Measurements from ENCODE around the gene SBK3. TPM values are rescaled to one million over a fixed set of nuclear protein-coding genes. Genes with fewer than 3 reads are reported as not detected.

Gene SBK3
- total and polyA plus RNA-seq, 10 of the 15 experiments (the other 5 are each of a cell fraction or from before 2014, with no cell fraction given) = not detected

DNA sequence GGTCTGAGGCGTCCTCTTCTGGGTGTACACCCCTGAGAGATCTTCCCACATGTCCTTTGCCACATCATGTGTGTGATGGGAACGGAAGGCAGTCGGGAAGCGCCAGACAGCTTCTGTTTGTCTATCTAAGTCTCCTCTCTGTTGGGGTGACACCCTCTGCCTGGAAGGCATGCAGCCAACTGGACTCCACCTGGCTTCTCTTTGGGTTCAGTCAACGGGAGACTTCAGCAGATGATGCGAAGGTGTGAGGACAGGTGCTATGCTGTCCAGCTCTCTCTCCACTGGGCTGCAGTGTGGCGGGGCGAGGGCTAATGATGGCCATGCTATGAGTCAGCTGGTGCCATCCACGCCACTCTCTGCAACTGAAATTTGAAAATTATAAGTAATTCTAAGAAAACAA is 14.3 kb upstream of the SBK3 start:
- Histone ChIP-seq H3K36me3 (ENCODE audit: control insufficient read depth in 2 of 2, insufficient read depth in 2 of 2, low read length in 1 of 2) (no peaks in the 10 kb centered on the region), H3K27me3 (replicated peaks in 1 of 2; ENCODE audit: control insufficient read depth in 2 of 2, insufficient read depth in 2 of 2, low read length in 1 of 2) (no peaks in the 10 kb centered on the region), H3K9ac (ENCODE audit: control insufficient read depth, insufficient read depth, low read length) (no peak overlapping the region), H3K9me3 (replicated peaks; ENCODE audit: control insufficient read depth, insufficient read depth, low read length) (no peaks in the 10 kb centered on the region), H3K4me1 (ENCODE audit: control insufficient read depth, insufficient read depth, low read length) (no peaks in the 10 kb centered on the region), H3K4me3 (no peak overlapping the region), H4K20me1 (ENCODE audit: control insufficient read depth, insufficient read depth) (no peaks in the 10 kb centered on the region), H3K79me2 (ENCODE audit: control insufficient read depth, insufficient read depth, low read length) (no peaks in the 10 kb centered on the region), H3K4me2 (ENCODE audit: control insufficient read depth, insufficient read depth) (no peak overlapping the region), H2AFZ (ENCODE audit: control insufficient read depth, low read depth, low read length) (no peak overlapping the region), H3K27ac (ENCODE audit: control insufficient read depth, insufficient read depth) (no peak overlapping the region)
- CTCF ChIA-PET = no interaction called here
- FAIRE-seq = no peak
- TF ChIP-seq STAT1 (conservative IDR thresholded peaks at IDR 0.05) = no peak
- RAD21 ChIA-PET (ENCODE audit: unreplicated experiment) = no interaction called here
- DNase-seq (ENCODE audit: low read depth, low spot score) = no peak
- no peak for ATAC-seq
- SMC1A ChIA-PET (ENCODE audit: uncharacterized antibody, unreplicated experiment) = no interaction called here
- POLR2A ChIA-PET = no interaction called here
- intact Hi-C loops (cut with micrococcal nuclease; ENCODE audit: unreplicated experiment) = no loop called here
- BruUV-seq (replicated peaks) = no TSS peak
- in situ Hi-C loops (cut with MboI) = no loop called here
- WGBS (ENCODE audit: insufficient coverage, insufficient replicate concordance, low lambda C conversion rate, missing lambda C conversion rate) = 47% methylated on average over 9 of the region's 9 CpGs

DNA sequence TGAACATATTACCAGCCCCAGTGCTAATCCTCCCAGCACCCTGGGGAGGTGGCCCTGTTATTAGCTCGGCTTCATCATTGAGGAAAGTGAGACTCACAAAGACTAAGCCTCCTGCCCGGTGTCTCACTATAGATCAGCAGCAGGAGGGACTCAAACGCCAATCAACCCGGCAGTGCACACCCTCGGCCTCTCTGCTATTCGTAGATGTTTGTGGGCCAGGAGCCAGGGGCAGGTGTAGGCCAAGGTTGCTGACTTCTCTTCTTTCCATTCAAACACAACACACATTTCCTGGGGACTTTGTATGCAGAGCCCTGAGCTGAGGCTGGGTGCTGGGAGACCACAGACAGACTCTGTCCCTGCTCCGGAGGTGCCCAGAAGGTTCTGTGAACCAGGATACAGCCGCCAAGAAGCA is 9.4 kb upstream of the SBK3 start:
- no peaks in the 10 kb centered on the region for H3K79me2 ChIP-seq (ENCODE audit: control insufficient read depth, insufficient read depth, low read length)
- H2AFZ ChIP-seq (ENCODE audit: control insufficient read depth, low read depth, low read length) = no peak overlapping the region
- ATAC-seq = no peak
- FAIRE-seq = no peak
- H3K27me3 ChIP-seq (replicated peaks in 1 of 2; ENCODE audit: control insufficient read depth in 2 of 2, insufficient read depth in 2 of 2, low read length in 1 of 2) = peaks cover 0 to 5% of the 10 kb centered on the region in 2 experiments; a peak in 2 of 4 replicates
- ChIA-PET SMC1A (ENCODE audit: uncharacterized antibody, unreplicated experiment) (no interaction called here), CTCF (no interaction called here), RAD21 (ENCODE audit: unreplicated experiment) (no interaction called here), POLR2A (interaction anchor here (0.6 kb wide), 1 partner anchor 70 kb away, joined by 4 read pairs; the partner anchor contains the start of gene ZNF784)
- 38% methylated on average over 8 of the region's 8 CpGs for whole genome bisulfite sequencing (ENCODE audit: insufficient coverage, insufficient replicate concordance, low lambda C conversion rate, missing lambda C conversion rate)
- no peak for DNase-seq (ENCODE audit: low read depth, low spot score)
- H3K4me2 ChIP-seq (ENCODE audit: control insufficient read depth, insufficient read depth) = no peak overlapping the region
- no TSS peak for BruUV-seq (replicated peaks)
- in situ Hi-C loops (cut with MboI) (no loop called here), intact Hi-C loops (cut with micrococcal nuclease; ENCODE audit: unreplicated experiment) (no loop called here)
- H3K27ac ChIP-seq (ENCODE audit: control insufficient read depth, insufficient read depth) = no peak overlapping the region
- no peak overlapping the region for H3K9ac ChIP-seq (ENCODE audit: control insufficient read depth, insufficient read depth, low read length)
- no peak overlapping the region for H3K4me3 ChIP-seq
- H3K4me1 ChIP-seq (ENCODE audit: control insufficient read depth, insufficient read depth, low read length) = no peaks in the 10 kb centered on the region
- H3K36me3 ChIP-seq (ENCODE audit: control insufficient read depth in 2 of 2, insufficient read depth in 2 of 2, low read length in 1 of 2) = no peaks in the 10 kb centered on the region
- TF ChIP-seq ZZZ3 (IDR thresholded peaks at IDR 0.05; ENCODE audit: control insufficient read depth, insufficient read length, low read depth) (no peak), BRCA1 (IDR thresholded peaks at IDR 0.05; ENCODE audit: low read depth, low read length) (no peak)
- TF ChIP-seq, protein P1, sequence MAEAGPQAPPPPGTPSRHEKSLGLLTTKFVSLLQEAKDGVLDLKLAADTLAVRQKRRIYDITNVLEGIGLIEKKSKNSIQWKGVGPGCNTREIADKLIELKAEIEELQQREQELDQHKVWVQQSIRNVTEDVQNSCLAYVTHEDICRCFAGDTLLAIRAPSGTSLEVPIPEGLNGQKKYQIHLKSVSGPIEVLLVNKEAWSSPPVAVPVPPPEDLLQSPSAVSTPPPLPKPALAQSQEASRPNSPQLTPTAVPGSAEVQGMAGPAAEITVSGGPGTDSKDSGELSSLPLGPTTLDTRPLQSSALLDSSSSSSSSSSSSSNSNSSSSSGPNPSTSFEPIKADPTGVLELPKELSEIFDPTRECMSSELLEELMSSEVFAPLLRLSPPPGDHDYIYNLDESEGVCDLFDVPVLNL (IDR thresholded peaks at IDR 0.05; ENCODE audit: low read depth, low read length) = no peak
- H4K20me1 ChIP-seq (ENCODE audit: control insufficient read depth, insufficient read depth) = no peaks in the 10 kb centered on the region
- no peaks in the 10 kb centered on the region for H3K9me3 ChIP-seq (replicated peaks; ENCODE audit: control insufficient read depth, insufficient read depth, low read length)
